Measurements from ENCODE around the gene PLCXD3. TPM values are rescaled to one million over a fixed set of nuclear protein-coding genes. Genes with fewer than 3 reads are reported as not detected.
"Not testable (repeated sequence)": the region's sequence is repeated elsewhere in the genome, so short reads cannot be mapped to it uniquely, and the experiment has no call there.

The PLCXD3 gene
- total RNA-seq, 1 experiment from 2014 or later, result 0.11 TPM

DNA sequence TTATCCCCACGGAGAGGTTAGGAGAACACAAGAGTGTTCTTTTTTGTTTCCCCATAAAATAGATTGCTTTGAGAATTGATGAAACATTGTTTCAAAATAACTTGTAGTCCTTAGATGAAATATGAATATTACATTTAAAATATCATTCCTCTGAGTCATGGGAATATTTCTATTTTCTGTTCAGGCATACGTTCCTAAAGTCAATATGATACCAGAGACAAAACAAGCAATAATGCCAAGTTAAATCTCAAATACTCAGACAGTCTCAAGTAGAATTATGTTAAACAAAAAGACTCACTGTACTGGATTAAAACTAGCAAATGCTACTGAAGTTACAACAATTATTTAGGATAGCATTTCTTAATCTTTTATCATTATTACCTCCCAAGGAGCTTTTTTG is 185.3 kb downstream of the PLCXD3 start:
- intact Hi-C loops (cut with micrococcal nuclease; ENCODE audit: unreplicated experiment), result no loop called here
- Histone ChIP-seq H3K79me2 (ENCODE audit: low read depth) (no peaks in the 10 kb centered on the region), H3K27ac (no peak overlapping the region), H2AFZ (no peak overlapping the region), H3K27me3 (ENCODE audit: insufficient read depth, low read depth) (no peaks in the 10 kb centered on the region), H3K4me3 (no peak overlapping the region), H4K20me1 (ENCODE audit: insufficient read depth) (no peaks in the 10 kb centered on the region), H3K4me1 (replicated peaks; ENCODE audit: insufficient read depth) (no peaks in the 10 kb centered on the region), H3F3A (ENCODE audit: insufficient read depth, low read depth) (no peaks in the 10 kb centered on the region), H3K9me3 (ENCODE audit: insufficient read depth, low read depth) (no peaks in the 10 kb centered on the region), H3K4me2 (no peak overlapping the region), H3K36me3 (ENCODE audit: low read depth) (no peaks in the 10 kb centered on the region), H3K9me2 (ENCODE audit: insufficient read depth) (no peaks in the 10 kb centered on the region)
- ChIA-PET POLR2A (ENCODE audit: unreplicated experiment) (no interaction called here), CTCF (no interaction called here)
- no TSS peak for BruUV-seq (replicated peaks)
- no peak for DNase-seq
- TF ChIP-seq, protein P1, sequence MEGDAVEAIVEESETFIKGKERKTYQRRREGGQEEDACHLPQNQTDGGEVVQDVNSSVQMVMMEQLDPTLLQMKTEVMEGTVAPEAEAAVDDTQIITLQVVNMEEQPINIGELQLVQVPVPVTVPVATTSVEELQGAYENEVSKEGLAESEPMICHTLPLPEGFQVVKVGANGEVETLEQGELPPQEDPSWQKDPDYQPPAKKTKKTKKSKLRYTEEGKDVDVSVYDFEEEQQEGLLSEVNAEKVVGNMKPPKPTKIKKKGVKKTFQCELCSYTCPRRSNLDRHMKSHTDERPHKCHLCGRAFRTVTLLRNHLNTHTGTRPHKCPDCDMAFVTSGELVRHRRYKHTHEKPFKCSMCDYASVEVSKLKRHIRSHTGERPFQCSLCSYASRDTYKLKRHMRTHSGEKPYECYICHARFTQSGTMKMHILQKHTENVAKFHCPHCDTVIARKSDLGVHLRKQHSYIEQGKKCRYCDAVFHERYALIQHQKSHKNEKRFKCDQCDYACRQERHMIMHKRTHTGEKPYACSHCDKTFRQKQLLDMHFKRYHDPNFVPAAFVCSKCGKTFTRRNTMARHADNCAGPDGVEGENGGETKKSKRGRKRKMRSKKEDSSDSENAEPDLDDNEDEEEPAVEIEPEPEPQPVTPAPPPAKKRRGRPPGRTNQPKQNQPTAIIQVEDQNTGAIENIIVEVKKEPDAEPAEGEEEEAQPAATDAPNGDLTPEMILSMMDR (conservative IDR thresholded peaks at IDR 0.05), result no peak
- TF ChIP-seq EZH2 (IDR thresholded peaks at IDR 0.05; ENCODE audit: low read depth), result no peak

DNA sequence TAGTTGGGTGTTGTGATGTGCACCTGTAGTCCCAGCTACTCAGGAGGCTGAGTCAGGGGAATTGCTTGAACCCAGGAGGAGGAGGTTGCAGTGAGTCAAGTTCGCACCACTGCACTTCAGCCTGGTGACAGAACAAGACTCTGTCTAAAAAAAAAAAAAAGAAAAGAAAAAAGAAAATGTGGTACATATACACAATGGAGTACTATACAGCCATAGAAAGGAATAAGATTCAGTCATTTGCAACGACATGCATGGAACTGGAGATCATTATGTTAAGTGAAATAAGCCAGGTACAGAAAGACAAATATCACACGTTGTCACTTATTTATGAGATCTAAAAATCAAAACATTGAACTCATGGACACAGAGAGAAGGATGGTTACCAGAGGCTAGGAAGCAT is 187.6 kb downstream of the PLCXD3 start:
- H3K27ac ChIP-seq; H4K20me1 ChIP-seq (ENCODE audit: insufficient read depth); H3K4me1 ChIP-seq (replicated peaks; ENCODE audit: insufficient read depth); H3K79me2 ChIP-seq (ENCODE audit: low read depth); CTCF ChIA-PET; H3F3A ChIP-seq (ENCODE audit: insufficient read depth, low read depth); H3K9me2 ChIP-seq (ENCODE audit: insufficient read depth); DNase-seq; H3K9me3 ChIP-seq (ENCODE audit: insufficient read depth, low read depth); H3K4me3 ChIP-seq; BruUV-seq (replicated peaks); H3K36me3 ChIP-seq (ENCODE audit: low read depth); H3K4me2 ChIP-seq; intact Hi-C loops (cut with micrococcal nuclease; ENCODE audit: unreplicated experiment); POLR2A ChIA-PET (ENCODE audit: unreplicated experiment); H2AFZ ChIP-seq; H3K27me3 ChIP-seq (ENCODE audit: insufficient read depth, low read depth): not testable (repeated sequence)

DNA sequence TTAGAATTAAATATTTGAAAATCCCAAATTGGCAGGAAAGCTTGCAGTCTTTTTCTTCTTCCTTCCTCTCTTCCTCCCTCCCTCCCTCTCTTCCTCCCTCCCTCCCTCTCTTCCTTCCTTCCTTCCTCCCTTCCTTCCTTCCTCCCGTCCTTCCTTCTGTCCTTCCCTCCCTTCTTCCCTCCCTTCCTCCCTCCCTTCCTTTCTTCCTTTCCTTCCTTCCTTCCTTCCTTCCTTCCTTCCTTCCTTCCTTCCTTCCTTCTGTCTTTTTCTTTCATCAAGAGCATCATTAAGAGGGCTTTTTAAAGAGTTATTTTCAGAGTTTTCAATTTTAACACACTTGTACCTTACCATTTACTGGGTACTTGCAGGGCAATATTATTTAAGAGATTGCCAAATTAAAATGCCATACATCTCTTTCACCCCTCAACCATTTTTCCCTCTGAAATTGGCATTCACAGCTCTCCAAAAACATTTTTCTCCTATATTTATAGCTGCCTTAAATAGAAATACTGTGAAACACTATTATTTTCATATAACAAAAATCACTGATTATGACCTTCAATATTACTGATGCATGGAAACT is 197.8 kb downstream of the PLCXD3 start:
- H2AFZ ChIP-seq, result no peak overlapping the region
- no peaks in the 10 kb centered on the region for H3K27me3 ChIP-seq (ENCODE audit: insufficient read depth, low read depth)
- ChIA-PET POLR2A (ENCODE audit: unreplicated experiment) (no interaction called here), CTCF (no interaction called here)
- H3K4me3 ChIP-seq, result no peak overlapping the region
- H3K9me3 ChIP-seq (ENCODE audit: insufficient read depth, low read depth), result no peaks in the 10 kb centered on the region
- no peak for TF ChIP-seq EZH2 (IDR thresholded peaks at IDR 0.05; ENCODE audit: low read depth)
- TF ChIP-seq, protein P1 (conservative IDR thresholded peaks at IDR 0.05), result no peak
- no peak overlapping the region for H3K27ac ChIP-seq
- no peaks in the 10 kb centered on the region for H3K79me2 ChIP-seq (ENCODE audit: low read depth)
- BruUV-seq (replicated peaks), result no TSS peak
- no peaks in the 10 kb centered on the region for H3K4me1 ChIP-seq (replicated peaks; ENCODE audit: insufficient read depth)
- DNase-seq, result no peak
- no peaks in the 10 kb centered on the region for H3F3A ChIP-seq (ENCODE audit: insufficient read depth, low read depth)
- H3K9me2 ChIP-seq (ENCODE audit: insufficient read depth), result no peaks in the 10 kb centered on the region
- H4K20me1 ChIP-seq (ENCODE audit: insufficient read depth), result no peaks in the 10 kb centered on the region
- intact Hi-C loops (cut with micrococcal nuclease; ENCODE audit: unreplicated experiment), result no loop called here
- H3K36me3 ChIP-seq (ENCODE audit: low read depth), result no peaks in the 10 kb centered on the region
- no peak overlapping the region for H3K4me2 ChIP-seq

DNA sequence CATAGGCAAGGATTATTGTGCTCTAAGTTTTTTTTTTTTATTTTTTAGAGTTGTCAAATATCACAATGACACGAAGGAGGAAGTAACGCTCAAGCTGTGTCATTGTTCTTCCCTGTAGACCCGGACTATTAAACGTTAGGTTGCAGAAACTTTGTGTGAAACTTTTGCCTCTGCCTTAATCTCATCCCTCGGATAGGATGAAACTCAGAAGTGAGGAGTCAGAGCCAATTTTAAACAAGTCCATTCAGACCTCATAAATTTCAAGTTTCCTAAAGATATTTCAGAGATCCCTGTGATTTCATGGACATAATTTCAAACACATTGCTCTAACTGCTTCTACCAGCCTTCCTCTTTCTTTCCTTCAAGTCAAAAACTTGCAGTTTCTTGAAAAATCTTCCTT is 198.3 kb downstream of the PLCXD3 start:
- POLR2A ChIA-PET (ENCODE audit: unreplicated experiment), result no interaction called here
- Histone ChIP-seq H3K9me2 (ENCODE audit: insufficient read depth) (no peaks in the 10 kb centered on the region), H3F3A (ENCODE audit: insufficient read depth, low read depth) (no peaks in the 10 kb centered on the region), H3K4me2 (no peak overlapping the region), H3K4me1 (replicated peaks; ENCODE audit: insufficient read depth) (no peaks in the 10 kb centered on the region), H3K4me3 (no peak overlapping the region), H3K36me3 (ENCODE audit: low read depth) (no peaks in the 10 kb centered on the region), H4K20me1 (ENCODE audit: insufficient read depth) (no peaks in the 10 kb centered on the region), H3K79me2 (ENCODE audit: low read depth) (no peaks in the 10 kb centered on the region), H3K27me3 (ENCODE audit: insufficient read depth, low read depth) (no peaks in the 10 kb centered on the region), H2AFZ (no peak overlapping the region), H3K27ac (no peak overlapping the region), H3K9me3 (ENCODE audit: insufficient read depth, low read depth) (no peaks in the 10 kb centered on the region)
- CTCF ChIA-PET, result no interaction called here
- TF ChIP-seq, protein P1 (conservative IDR thresholded peaks at IDR 0.05), result no peak
- no peak for TF ChIP-seq EZH2 (IDR thresholded peaks at IDR 0.05; ENCODE audit: low read depth)
- BruUV-seq (replicated peaks), result no TSS peak
- no peak for DNase-seq
- intact Hi-C loops (cut with micrococcal nuclease; ENCODE audit: unreplicated experiment), result no loop called here

Data from PC-9 (cell line).